NCI-H187 (cell line): ENCODE data around the gene FOXK1.
"Not testable (repeated sequence)": the region's sequence is repeated elsewhere in the genome, so short reads cannot be mapped to it uniquely, and the experiment has no call there.

Experiments
- DNase-seq, 2 experiments: peaks; one replicate each; lab custom pipeline; 2025; lab: John Stamatoyannopoulos, UW

The FOXK1 gene

DNA sequence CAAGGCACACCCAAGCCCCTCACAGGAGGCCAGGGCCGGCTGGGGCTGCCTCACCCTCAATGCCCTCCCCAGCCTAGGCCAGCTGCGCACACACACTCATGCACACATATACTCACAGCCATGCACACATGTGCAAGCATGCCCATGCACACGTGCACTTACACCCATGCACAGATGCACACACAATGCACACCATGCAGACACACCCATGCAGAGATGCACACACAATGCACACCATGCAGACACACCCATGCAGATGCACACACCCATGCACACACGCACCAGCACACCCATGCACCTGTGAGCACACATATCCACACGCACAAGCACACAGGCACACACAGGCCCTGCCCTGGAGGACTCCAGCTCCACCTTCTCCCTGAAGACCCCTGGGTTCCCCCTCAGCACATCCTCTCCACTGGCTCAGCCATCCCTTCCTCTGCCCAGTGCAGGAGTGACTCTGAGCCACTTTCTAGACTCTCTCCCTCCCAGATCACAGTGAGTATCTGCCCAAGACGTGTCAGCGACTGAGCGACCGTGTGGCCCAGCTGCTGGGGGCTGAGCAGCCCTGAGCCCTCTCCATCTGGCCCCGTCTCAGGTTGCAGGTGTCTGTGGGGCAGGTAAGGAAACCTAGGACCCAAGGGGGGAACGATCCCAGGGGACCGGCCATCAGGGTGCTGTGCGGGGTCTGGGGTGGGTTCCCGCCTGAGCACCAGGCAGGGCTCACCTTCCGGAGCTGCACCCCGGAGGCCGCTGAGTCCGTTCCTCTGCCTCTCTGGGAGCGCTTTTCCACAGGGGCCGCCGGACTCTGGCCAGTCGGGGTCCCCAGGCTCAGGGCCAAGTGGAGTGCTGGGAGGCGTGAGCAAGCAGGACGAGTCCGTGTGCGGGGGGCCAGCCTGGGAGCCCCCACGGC, 119.1 kb downstream of the FOXK1 start:
- no peak for DNase-seq

DNA sequence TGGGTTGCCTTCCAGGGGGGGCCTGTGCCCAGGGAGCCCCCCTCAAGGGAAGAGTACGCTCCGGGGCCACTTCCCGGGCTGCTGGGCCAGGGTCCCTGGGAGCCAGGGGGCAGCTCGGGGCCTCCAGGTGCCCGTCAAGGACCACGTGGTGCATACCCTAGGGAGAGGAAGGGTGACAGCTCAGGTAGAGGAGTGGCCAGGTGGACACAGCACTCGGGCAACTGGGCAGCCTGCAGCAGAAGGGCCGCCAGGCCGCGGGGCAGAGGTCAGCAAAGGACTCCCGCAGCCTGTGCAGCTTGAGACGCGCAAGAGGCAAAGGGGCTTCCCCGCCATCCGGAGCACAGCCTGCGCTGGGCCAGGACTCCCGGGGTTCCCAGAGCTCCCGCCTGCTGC, 119.7 kb downstream of the FOXK1 start:
- DNase-seq: no peak

DNA sequence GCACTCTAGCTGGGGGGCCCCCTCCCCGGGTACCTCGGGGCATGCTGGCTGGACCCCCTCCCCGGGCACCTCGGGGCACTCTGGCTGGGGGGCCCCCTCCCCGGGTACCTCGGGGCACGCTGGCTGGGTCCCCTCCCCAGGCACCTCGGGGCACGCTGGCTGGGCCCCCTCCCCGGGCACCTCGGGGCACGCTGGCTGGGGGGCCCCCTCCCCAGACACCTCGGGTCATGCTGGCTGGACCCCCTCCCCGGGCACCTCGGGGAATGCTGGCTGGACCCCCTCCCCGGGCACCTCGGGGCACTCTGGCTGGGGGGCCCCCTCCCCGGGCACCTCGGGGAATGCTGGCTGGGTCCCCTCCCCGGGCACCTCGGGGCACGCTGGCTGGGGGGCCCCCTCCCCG, 120.5 kb downstream of the FOXK1 start:
- not testable (repeated sequence) for DNase-seq

DNA sequence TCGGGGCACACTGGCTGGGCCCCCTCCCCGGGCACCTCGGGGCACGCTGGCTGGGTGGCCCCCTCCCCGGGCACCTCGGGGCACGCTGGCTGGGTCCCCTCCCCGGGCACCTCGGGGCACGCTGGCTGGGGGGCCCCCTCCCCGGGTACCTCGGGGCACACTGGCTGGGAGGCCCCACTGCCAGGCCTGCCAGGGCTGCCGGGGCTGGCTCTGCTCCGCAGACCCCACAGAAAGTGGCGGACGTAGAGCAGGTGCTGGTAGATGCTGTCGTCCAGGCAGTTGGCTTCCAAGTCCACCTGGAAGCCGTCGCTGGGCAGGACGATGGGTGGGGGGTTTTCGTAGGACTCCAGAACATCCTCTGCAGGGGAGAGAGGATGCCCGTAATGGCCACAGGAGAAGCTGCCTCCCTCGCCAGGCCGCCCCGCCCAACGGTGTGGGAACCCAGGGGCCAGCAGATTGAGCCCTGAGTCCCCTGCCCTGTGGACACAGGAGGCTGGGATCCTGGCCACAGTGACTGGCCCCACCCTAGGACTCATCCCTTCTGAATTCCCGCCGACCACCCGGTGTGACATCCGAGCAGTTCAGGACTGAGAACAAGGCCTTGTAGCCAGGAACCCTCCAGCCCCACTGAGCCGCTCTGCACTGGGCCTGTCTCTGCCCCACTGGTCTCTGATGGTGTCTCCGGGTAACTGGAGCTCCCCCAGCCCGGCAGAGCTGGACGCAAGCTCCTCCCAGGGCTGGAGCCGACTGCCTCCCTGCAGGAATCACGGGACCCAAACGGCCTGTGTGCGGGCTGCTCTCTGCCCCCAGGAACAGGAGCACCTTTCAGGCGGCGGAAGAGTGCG, 121.5 kb downstream of the FOXK1 start:
- DNase-seq: no peak

DNA sequence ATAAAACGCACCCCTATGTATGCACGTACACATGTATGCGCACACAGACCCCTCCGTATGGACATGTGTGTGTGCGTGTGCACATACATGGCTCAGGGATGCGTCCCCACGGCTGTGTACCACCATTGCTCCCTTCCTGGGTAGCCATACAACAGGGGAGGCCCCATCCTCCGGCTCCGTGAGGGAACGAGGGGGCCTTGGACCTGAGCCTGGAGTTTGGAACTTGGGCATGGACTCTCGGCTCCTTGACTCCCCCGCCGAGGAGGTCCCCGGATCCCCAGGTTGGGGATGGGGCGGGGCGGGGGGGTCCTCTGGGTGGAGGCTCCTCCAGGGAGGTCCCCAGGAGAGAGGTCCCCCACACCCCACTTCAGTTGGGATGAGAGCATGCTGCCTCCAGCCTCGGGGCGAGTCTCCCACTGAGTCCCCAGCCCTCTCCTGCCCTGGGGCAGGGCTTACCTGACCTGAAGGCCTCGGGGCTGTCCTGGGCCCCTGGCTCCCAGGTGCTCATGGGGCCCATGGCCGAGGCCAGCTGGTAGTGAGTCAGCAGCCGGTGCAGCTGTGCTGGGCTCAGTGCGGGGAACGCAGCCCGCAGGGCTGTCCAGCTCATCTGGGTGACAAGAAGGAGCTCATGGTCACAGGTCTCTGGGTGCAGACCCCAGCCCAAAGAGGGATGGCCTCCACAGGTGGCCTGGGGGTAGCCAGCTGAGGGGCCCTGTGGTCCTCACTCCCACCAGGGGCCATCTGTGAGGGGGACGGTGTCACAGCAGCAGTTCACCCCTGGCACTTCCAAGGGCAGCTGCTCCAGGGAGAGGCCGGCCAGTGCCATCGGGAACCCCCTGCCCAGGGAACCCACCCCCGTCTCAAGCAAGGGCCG, 123.3 kb downstream of the FOXK1 start:
- DNase-seq: no peak

DNA sequence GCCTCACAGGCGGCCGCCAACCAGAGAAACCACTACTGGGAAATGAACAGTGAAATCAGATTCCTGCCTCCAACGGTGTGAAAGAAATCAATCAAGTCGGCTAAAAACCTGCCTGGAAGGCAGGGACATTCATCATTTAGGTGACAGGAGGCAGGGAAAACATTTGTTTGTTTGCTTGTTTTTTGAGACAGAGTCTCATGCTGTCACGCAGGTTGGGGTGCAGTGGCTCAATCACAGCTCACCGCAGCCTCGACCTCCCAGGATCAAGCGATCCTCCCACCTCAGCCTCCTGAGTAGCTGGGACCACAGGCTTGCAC, 123.8 kb downstream of the FOXK1 start:
- no peak for DNase-seq

DNA sequence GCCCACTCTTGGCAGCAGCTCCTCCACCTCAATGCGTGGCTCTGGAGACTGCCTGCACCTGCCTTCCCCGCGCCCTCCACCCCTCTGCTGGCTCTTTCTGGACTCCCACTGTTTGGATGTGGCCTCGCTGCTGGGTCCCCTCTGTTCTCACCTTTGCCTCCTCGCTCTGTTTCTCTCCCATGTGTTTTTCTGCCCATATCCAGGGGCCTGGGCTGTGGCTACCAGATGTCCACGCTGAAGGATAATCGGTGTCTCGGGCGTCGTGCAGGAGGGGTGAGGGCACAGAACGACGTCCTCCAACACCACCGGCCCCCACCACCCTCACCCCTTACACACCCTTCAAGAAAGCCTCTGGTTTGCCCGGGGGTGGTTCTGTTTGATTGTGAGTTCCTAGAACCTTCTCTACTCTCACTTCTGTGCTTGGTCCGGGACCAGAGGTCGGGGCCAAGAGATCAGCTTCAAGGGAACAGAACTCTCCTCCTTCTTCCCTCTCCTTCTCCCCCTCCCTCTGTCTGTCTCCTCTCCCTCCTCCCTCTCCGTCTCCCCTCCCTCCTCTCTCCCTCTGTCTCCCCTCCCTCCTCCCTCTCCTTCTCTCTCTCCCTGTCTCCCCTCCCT, 125.0 kb downstream of the FOXK1 start:
- no peak for DNase-seq

DNA sequence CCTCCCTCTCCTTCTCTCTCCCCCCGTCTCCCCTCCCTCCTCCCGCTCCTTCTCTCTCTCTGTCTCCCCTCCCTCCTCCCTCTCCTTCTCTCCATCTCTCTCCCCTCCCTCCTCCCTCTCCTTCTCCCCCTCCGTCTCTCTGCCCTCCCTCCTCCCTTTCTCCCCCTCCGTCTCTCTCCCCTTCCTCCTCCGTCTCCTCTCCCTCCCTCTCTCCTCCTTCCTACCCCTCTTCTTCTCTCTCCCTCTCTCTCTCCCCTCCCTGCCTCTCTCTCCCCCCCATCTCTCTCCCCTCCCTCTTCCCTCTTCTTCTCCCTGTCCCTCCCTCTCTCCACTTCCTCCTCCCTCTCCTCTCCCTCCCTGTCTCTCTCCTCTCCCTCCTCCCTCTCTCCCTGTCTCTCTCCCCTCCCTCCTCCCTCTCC, 125.5 kb downstream of the FOXK1 start:
- DNase-seq: no peak

DNA sequence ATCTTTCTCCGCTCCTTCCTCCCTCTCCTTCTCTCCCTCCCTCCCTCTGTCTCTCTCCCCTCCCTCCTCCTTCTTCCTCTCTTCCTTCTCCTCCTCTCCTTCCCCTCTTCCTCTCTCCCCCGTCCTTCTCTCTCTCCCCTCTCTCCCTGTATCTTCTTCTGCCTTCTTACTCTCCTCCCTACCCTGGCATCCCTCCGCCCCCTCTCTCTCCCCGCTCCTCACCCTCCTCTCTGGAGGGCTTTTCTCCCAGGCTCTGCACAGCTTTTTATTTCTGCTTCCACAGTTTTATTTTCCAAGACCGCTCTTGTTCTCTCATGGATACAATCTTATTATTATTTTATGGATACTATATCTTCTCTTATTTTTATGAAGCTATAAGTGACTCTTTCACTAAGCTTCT, 125.9 kb downstream of the FOXK1 start:
- no peak for DNase-seq

DNA sequence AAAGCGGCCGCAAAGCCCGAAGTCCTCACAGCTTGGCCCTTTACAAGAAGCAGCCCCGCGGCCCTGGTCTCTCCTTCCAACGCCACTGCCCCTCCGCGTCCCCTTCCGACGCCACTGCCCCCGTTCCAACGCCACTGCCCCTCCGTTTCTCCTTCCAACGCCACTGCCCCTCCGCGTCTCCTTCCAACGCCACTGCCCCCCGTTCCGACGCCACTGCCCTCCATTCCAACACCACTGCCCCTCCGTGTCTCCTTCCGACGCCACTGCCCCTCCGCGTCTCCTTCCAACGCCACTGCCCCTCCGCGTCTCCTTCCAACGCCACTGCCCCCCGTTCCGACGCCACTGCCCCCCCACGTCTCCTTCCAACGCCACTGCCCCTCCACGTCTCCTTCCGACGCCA, 126.5 kb downstream of the FOXK1 start:
- no peak for DNase-seq

DNA sequence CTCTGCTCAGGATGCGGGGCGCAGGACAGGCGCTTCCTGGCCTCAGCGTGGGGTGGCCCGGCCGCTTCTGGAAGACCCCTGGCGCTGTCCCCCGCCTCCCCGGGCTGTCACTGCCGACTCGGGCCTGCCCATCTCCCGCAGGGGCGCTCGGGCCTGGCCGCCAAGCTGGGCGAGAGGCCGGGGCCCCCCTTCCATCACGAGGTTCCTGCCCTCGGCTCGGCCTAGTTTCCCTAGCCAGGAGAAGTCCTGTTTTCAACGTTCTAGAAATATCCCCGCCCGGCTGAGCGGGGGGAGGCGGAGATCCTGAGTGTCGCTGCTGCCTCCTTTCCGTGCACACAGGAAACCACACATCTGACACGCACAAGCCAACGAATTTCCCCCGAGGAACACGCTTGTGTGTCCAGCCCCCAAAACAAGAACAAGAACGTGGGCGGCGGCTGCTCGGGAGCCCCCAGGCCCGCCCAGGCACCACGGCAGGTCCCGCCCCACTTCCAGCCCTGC, 127.0 kb downstream of the FOXK1 start:
- DNase-seq: no peak

DNA sequence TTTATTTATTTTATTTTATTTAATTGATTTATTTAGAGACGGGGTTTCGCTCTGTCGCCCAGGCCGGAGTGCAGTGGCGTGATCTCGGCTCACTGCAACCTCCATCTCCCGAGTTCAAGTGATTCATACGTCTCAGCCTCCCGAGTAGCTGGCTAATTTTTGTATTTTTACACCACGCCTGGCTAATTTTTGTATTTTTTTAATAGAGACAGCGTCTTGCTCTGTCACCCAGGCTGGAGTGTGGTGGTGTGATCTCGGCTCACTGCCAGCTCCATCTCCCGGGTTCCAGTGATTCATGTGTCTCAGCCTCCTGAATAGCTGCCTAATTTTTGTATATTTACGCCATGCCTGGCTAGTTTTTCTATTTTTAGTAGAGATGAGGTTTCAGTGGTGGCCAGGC, 127.6 kb downstream of the FOXK1 start:
- no peak for DNase-seq

DNA sequence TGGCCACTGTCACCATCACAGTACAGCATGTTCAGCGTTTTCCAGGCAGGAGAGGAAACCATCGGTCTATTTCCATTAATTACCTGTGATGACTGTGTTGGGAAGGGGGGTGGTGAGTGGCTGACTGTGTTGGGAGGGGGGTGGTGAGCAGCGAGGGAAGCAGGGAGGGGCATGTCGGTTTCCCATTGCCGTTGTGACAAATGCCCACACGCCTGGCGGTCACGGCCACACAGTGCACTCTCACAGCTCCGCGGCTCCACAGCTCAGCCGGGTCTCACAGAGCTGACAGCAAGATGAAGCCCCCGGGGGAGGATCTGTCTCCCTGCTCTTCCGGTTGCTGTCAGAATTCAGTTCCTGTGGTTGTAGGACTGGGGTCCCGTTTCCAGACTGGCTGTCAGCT, 132.3 kb downstream of the FOXK1 start:
- no peak for DNase-seq

DNA sequence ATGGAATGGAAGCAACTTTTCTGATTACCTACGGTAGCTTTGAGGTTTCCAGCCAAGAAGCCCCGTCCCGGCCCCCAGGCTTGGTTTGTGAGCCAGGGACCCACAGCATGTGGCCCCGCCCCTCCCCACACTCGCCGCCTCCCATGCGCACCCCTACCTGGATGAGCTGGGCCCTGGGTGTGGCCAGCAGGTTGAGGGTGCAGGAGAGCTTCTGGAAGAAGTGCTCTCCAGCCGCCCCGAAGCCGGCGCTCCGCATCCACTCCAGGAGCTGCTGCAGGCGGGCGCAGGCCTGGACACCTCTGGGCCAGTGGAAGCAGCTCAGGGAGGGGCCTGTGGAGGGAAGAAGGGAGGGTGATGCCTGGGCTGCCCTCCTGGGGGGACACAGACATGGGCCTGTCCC, 133.0 kb downstream of the FOXK1 start:
- DNase-seq: no peak

DNA sequence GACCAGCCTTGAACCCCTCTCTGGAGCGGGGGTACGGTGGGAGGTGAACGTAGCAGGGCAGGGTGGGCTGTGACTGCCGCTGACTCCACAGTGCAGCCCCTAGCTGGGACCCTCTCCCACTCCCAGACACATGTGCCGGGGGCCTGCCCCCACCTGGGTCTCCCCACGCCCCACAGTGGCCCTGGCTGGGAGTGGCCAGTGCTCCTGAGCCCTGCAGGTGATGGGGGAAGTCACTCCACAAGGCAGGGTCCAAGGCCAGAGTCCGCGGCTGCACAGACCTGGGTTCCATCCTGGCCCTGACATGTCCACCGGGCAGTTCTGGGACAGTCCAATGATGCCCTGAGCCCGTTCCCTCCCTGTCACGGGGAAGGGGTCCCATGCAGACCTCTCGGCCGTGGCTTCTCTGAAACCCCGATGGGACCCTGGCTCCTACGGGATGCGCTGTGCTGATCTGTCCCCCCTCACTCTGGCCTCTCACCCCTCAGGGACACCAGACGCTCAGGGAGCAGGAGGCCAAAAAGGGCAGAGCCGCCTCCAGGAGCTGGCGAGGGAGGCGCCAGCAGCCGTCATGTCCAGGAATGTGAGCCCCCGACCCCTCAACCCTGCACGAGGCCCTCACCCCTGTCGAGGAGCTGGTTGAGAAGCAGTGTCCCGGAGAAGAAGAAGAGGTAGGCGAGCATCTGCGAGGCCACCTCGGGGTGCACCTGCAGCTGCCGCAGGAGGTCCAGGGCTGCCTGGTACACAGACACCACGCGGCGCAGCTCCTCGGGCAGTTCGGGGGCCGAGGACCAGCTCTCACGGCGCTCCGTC, 133.7 kb downstream of the FOXK1 start:
- no peak for DNase-seq

DNA sequence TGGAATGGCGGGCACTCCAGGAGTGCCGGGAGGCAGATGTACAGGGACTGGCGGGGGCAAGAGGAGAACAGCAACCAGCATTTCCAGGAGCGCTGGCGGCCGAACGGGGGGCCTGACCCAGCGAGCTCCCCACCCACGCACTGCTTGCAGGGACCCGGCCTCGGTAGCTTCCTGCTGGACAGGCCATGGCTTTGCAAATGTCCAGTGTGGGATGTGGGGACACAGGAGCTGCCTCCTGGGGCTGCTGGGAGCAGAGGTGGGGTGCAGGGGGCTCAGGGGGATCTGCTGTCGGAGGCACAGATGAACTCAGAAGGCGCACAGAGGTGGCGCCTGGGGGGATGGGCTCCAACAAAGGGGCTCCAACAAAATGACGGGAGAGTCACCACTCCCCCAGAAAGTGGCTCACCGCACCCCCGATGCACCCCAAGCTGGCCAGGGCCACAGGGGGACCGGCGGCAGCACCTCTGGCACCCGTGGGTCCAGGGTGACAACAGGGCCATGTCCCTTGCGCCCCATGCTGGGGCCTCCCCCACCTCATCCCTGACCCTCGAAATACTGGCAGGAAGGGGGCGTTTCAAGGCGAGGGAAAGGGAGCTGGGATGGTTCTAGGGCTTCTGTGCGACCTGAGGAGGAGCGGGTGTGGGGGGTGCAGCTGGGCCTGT, 134.5 kb downstream of the FOXK1 start:
- no peak for DNase-seq

DNA sequence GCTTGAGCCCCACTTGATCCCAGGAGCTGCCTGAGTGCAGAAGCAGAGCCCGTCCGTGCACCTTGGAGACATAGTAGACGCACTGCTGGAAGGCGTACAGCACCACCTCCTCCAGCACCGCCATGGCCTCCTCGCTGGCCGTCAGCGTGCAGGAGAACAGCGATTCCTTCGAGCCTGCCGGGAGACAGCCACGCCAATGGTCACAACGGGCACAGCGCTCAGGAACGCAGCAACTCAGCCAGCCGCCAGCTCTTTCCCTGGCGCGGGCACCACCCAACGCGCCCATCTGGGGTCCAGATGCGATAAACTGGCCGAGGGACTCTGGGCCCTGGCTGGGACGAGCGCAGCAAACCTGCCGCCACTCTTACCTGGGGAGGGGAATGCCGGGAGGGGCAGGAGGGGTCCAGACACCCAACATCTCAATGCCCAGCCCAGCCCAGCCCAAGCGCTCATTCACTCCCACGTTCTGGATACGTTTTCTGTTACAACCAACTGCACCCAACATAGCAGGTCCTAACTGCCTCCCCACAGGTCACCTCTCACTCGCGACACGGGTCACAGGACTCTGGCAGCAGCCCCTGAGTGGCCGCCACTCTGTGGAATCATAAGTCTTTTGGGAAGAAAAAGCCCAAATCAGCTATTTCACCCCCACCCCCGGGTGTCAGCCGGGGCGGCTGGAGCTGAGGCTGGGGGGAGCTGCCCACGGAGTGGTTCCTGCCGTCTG, 135.2 kb downstream of the FOXK1 start:
- no peak for DNase-seq

DNA sequence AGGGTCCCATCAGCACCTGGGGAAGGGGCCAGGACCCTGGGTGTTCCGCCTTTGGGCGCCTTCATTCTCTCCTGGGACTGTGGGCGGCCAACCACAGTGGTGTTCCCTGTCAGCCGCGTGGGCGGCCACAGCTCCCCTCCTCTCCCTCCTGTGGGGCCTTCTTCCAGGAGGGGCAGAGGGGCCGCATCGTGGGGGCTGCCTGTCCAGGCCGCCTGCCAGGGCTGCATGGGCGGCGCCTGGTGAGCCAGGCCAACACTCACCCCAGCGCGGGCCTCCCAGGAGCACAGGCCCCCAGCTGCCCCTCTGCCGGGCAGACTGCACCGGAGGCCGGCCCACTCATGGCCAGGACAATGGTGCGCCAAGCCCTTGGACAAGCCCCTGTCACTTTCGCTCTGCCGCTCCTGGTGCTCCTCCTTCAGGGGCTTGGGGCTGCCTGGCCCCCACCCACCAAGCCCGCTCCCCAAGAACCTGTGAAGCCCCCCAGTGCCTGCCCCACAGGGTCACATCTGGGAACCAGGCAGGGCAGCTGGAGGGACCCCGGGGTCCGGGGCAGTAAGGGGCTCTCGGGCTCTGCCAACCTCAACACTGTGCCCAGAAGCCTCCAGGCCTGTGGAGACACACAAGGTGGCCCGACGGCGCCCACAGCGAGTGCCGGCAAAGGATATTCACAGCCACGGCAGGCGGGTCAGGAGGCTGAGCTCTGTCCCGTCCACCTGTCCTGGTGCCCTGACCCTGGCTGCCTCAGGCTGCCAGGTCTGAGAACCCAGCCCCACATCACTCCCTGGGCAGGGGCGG, 136.1 kb downstream of the FOXK1 start:
- no peak for DNase-seq
